ENCODE results near the gene H1-8. TPM values are rescaled to one million over a fixed set of nuclear protein-coding genes. Genes with fewer than 3 reads are reported as not detected.

Gene H1-8
- total RNA-seq, 1 experiment from 2014 or later: not detected

DNA sequence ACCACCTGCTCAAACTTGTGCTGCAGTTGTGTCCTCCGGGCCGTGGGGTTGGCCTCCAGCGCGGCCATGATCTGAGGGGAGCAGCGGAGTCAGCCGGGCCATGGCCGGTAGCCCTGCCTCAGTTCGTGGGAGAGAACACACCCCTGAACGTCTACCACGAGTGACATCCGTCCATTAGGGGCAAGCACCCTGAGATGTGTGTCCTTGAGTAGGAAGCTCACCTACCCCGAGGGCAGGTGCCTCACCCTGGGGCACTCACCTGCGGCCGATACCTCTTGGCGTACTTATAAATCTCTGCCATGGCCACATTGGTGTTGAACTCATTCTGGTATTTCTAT lies 13.4 kb downstream of the H1-8 start:
- no peak for DNase-seq (ENCODE audit: low read depth)

- DNase-seq (ENCODE audit: low read depth): no peak
Measured at GRCh38 chr3:129556890-129557547, 14.0 kb downstream of the H1-8 start.

- no peak for DNase-seq (ENCODE audit: low read depth)
Measured at GRCh38 chr3:129557548-129557894, 14.5 kb downstream of the H1-8 start.

- DNase-seq (ENCODE audit: low read depth): peak; percentile 36
Measured at GRCh38 chr3:129558081-129558771, 15.3 kb downstream of the H1-8 start.

DNA sequence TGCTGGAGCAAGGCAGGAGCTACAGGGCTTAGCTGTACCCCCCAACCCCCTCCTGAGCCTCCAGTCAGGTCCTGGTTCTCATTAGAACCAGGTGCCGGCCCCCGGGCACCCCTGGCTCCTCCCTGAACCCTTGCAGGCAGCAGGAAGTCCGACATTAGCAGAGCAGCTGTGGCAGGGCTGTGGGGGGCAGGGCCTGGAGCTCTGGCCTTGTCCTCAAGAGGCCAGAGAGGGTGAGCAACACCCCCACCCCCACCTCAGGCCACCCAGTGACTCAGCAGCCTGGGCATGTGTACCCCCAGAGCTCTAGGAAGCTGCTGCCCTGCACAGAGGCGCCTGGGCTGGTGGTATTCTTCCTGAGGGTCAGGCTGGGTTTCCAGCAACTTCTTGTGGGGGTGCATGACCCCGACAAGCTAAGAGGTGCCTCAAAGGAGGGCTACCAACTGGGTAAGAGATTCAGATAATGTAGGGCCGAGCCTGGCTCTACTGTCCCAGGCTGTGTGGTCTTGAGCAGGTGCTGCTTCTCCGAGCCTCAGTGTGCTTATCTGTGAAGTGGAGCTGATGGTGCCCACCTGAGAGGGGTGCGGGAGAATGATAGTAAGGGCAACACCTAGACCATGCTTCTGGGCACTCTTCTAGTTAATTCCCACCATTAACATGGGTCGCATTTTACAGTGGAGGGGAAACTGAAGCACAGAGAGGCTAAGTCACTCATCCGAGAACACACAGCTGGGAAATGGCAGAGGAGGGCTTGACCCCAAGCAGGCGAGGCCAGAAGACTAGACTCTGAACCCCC lies 16.0 kb downstream of the H1-8 start:
- DNase-seq (ENCODE audit: low read depth): peak; percentile 67

DNA sequence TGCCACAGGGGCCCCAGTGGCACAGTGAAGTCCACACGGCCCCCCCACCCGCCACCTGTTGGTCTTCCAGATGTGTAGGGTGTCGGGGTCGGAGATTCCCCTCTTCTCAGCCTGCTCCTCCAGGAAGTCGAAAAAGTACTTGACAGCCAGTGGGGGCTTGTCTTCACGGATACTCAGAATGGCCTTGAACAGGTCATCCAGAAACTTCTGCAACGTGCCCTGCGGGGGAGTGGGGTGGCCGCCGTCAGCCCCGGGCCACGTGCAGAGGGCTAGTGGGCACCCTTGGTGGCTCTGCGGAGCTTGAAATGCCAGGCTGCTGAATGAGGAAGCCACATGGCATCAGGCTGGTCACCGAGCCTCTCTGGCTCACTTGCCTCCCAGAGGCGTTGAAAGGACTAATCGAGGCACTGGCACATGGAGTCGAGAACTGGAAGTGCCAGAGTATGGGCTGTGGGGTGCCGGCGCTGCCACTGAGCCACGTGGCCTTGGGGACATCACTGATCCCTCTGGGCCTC lies 16.6 kb downstream of the H1-8 start:
- no peak for DNase-seq (ENCODE audit: low read depth)

- DNase-seq (ENCODE audit: low read depth): peak; percentile 47
Measured at GRCh38 chr3:129560269-129560787, 17.4 kb downstream of the H1-8 start.

DNA sequence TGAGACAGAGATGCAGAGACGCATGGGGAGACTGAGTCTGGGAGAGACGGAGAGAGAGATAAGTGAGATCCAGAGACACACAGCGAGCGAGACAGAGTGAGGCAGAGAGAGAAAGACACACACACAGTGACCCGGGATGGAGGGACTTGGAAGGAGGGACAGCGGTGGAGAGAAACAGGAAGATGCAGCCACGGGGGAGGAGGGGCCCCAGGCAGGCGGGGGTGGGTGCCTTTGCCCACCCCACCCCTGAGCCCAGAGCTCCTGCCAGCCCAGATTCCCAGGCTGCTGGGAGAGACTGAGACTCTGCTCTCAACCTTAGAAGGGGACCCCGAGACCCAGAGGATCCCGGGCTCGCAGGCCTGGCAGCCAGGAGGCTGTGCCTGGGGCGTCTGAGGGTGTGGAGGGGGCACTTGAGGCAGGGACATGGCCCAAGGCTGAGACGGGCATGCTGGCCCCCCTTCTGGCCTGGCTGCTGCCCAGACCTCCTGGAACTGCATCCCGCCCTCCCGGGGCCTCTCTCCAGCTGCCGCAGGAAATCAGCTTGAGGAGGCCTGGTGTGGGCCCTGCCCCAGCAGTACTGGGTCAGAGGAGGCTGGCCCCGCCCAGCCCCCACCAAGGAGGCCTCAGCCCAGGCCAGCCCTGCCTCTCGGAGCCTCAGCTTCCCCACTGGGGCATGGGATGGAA lies 18.1 kb downstream of the H1-8 start:
- DNase-seq (ENCODE audit: low read depth): peak; percentile 80

DNA sequence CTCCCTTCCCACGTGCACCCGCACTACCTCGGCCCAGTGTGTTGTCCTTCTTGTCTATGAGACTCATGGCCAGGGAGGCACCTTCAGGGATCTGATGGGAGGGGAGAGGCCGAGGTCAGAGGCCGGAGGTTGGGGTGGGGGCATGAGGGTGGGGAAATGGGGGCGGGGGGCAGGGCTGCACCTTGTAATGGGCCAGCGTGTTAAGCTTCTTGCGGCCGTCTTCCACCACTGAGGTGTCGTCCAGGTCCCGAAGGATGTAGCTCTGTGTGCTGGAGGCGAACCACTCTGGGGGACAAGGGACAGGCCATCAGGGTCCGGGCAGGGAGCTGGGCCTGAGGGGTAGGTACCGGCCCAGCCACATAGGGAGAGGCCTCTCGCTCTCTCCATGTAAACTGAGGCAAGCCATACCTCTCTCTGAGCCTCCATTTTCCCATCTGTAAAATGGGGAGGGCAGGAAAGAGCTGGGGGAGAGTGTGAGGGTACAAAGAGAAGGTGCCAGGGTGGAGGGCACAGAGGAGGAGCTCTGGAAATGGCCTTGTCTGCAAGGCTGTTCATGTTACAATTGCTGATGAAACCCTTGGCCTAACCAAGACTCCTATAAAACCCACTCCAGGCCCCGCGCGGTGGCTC lies 18.8 kb downstream of the H1-8 start:
- no peak for DNase-seq (ENCODE audit: low read depth)

DNA sequence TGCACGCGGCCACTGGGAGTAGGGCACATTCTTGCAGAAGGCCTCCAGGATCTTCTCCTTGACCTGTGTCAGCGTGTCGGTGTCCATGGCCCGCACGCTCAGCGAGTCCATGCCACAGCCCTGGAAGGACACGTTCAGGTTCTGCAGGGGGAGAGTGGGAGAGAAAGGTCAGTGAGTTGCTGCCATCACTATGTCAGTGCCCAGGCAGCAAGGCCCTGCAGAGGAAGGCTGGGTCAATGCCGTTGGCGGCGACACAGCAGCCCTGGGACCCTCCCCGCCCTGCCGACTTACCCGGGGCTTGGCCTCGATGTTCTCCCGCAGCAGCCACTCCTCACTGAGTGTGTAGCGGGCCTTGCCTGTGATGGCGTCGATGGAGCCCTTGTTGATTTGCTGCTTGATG lies 19.8 kb downstream of the H1-8 start:
- no peak for DNase-seq (ENCODE audit: low read depth)

DNA sequence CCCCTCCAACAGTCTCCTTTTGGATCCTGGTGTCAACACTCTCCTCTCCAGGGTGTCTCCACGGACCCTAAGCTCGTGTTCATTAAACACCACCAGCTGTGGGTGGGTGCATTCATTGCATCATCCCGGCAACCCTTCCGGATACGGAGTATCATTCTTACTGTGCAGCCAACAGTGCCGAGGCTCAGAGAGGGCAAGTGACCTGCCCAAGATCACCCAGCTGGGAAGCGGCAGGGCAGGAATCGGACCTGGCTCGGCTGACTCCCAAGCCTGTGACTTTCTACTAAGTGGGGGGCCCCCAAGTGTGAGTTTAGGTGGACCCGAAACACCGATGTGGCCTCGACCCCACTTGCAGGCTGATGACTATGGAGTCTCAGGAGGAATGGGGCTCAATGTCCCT lies 20.4 kb downstream of the H1-8 start:
- no peak for DNase-seq (ENCODE audit: low read depth)

DNA sequence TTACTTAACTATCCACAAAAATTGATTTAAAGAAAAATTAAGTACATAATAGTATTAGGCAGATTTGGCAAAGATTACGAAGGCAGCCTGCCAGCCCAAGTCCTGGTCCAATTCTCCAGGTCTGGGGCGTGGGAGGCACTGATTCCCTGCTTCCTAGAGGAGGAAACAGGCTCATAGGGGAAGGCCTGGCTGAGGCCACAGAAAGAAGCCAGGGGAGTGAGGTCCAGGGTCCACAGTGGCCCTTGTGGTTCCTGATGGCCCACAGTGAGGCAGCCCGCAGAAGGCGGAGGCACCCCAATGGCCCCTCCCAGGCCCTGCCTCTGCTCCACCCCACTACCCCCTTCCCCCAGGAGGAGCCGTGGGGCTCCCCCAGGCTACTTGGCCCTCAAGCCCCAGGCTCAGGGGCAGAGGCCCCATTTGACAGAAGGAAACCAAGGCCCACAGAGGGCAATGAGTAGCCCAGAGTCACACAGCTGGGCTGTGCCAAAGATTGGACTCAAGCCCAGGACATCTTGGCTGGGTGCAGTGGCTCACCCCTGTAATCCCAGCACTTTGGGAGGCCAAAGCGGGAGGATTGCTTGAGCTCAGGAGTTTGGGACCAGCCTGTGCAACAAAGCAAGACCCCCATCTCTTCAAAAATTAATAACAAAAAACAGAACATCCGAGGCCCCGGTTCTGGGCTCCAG lies 21.0 kb downstream of the H1-8 start:
- DNase-seq (ENCODE audit: low read depth): no peak

DNA sequence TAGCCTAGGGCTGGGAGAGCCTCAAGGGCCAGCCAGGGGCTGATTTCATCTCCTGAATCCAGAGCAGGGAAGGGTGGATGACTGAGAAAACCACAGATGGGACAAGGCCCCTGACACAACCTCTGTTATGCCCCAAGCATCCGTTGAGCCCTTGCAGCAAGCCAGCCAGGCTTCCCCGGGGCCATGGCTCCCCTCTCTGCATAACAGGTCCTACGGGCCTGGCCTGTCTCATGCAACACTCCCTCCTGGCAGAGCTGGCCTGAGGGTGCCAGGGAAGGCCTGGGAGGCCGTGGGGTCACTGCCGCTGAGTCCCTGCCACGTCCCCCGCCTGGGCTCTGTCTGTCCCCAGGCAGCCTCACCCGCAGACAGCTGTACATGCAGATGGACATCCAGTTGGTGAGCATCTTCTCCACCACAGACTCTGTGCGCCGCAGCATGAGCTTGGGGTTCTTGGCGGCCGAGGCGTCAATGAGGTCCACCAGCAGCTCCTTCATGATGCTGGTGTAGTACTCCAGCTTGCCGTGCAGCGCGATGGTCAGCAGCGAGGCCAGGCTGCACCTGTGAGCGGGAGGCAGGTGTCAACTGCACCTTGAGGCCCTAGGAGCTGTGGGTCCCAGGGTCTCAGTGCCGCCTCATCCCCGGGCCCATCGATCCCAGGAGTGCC lies 22.1 kb downstream of the H1-8 start:
- DNase-seq (ENCODE audit: low read depth): no peak

DNA sequence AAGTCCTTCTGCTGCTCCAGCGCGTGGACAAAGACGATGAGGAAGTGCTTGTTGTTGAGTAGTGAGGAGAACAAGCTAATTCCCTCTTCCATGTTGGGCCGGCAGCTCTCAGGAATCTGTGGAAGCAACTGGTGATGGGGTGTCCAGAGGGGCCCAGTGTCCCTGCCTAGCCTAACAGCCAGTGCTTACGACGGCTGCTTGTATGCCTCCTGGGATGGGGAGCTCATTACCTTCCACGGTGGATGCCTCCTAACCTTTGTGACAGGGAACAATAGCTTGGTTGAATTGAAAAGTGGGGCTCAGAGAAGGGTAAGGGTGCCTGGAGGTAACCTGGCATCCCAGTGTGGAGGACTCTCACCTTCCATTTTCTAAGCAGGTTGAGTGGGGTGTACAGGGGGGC lies 22.9 kb downstream of the H1-8 start:
- DNase-seq (ENCODE audit: low read depth): no peak

GRCh38 chr3:129567176-129567705 lies 24.3 kb downstream of the H1-8 start:
- DNase-seq (ENCODE audit: low read depth): no peak

- DNase-seq (ENCODE audit: low read depth): no peak
Measured at GRCh38 chr3:129567939-129568338, 25.0 kb downstream of the H1-8 start.

DNA sequence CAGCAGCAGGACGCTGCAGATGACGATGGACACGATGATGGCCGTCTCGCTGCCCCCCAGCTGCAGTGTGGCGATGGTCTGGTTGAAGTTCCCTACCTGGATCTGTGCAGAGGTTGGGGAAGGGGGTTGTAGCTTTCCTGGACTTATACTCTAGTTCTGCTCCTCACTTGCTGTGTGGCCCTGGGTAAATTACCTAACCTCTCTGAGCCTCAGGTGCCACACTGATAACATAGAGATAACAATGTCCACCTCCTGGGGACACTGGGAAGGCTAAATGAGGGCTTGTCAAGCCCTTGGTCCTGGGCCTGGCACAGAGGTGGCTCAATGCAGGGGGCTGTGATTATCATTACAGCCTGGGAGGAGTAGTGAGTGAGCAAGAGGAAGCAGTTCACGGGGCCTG lies 26.9 kb downstream of the H1-8 start:
- no peak for DNase-seq (ENCODE audit: low read depth)

DNA sequence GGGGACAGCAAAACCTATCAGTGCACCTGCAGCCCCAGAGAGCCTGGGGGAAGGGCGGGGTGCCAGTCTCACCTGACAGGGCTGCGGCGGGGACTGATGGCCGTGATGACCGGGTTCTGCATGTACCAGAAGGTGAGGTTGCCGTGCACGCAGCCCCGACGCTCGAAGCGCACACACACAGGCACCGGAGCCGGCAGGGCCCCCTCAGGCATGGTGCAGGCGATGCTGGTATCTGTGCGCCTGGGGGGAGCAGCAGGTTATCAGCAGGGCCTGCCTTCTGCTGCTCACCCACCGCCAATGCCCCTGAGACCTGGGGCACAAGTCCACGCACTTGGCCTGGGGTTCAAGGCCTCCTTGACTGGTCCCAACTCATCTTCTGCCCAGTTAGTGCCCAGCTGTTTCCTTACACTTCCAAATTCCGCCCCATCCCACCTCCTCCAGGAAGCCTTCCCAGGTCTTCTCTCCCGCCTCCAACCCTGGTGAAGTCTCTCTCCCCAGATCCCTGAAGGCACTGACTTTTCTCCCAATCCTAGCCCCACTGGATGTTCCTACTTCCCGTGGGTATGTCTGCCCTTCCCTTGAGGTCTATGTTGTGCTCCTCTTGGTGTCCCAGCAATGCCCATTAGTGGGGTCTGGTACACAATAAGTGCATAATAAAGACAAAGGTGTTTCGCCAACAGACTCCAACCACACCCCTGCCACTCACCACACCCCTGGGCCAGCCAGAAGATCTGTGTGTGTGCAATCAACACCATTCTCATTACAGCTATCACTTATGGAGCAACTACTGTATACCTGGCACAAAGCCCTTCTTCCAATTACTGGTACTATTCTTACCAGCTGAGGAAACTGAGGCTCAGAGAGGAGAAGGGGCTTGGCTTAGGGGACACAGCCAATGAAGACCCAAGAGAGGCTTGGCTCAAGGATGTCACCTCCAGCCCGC lies 28.9 kb downstream of the H1-8 start:
- DNase-seq (ENCODE audit: low read depth): no peak

DNA sequence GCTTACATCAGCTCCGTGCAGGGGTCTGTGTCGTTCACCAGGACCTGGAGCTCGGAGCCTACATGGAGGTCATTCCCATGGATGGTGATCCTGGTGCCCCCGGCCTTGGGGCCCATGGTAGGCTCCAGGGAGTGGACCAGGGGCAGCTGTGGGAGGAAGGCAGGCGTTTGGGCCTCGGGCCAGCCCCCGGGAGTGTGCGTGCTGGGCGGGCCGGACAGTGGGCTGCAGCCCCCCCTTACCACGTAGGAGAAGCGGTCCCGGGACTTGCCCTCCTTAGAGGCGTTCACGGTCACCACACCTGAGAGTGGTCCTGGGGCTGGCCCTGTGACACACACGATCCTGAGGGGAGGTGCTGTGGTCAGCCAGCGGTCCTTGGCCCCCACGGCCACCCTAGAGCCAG lies 29.6 kb downstream of the H1-8 start:
- no peak for DNase-seq (ENCODE audit: low read depth)
